Measurements from ENCODE around the gene ERLIN1.
A peak's percentile ranks its signal among the peaks of the same experiment; 100 is the strongest.
"Not testable (repeated sequence)": the region's sequence is repeated elsewhere in the genome, so short reads cannot be mapped to it uniquely, and the experiment has no call there.

Gene ERLIN1

GRCh38 chr10:100138921-100139496 lies 46.8 kb downstream of the ERLIN1 start:
- DNase-seq (ENCODE audit: insufficient read length, low spot score) = no peak
- no peak for FAIRE-seq

GRCh38 chr10:100135486-100135885 lies 50.3 kb downstream of the ERLIN1 start:
- DNase-seq (ENCODE audit: insufficient read length, low spot score) (no peak), FAIRE-seq (no peak)

- DNase-seq (ENCODE audit: insufficient read length, low spot score) (no peak), FAIRE-seq (no peak)
Observed at GRCh38 chr10:100133801-100134200, 52.0 kb downstream of the ERLIN1 start.

- DNase-seq (ENCODE audit: insufficient read length, low spot score) (no peak), FAIRE-seq (no peak)
Observed at GRCh38 chr10:100132427-100132826, 53.4 kb downstream of the ERLIN1 start.

- DNase-seq (ENCODE audit: insufficient read length, low spot score) (no peak), FAIRE-seq (no peak)
Observed at GRCh38 chr10:100131571-100131970, 54.3 kb downstream of the ERLIN1 start.

GRCh38 chr10:100130831-100131230 lies 55.0 kb downstream of the ERLIN1 start:
- DNase-seq (ENCODE audit: insufficient read length, low spot score) (no peak), FAIRE-seq (no peak)

- FAIRE-seq (no peak), DNase-seq (ENCODE audit: insufficient read length, low spot score) (no peak)
Observed at GRCh38 chr10:100129424-100129823, 56.4 kb downstream of the ERLIN1 start.

- FAIRE-seq (no peak), DNase-seq (ENCODE audit: insufficient read length, low spot score) (no peak)
Observed at GRCh38 chr10:100128951-100129350, 56.9 kb downstream of the ERLIN1 start.

- FAIRE-seq; DNase-seq (ENCODE audit: insufficient read length, low spot score): not testable (repeated sequence)
Observed at GRCh38 chr10:100125335-100125734, 60.5 kb downstream of the ERLIN1 start.

- FAIRE-seq (no peak), DNase-seq (ENCODE audit: insufficient read length, low spot score) (no peak)
Observed at GRCh38 chr10:100124097-100124496, 61.7 kb downstream of the ERLIN1 start.

GRCh38 chr10:100122780-100123179 lies 63.0 kb downstream of the ERLIN1 start:
- DNase-seq (ENCODE audit: insufficient read length, low spot score) (no peak), FAIRE-seq (no peak)

GRCh38 chr10:100120550-100120949 lies 65.3 kb downstream of the ERLIN1 start:
- FAIRE-seq (no peak), DNase-seq (ENCODE audit: insufficient read length, low spot score) (no peak)

GRCh38 chr10:100119726-100120125 lies 66.1 kb downstream of the ERLIN1 start:
- FAIRE-seq (no peak), DNase-seq (ENCODE audit: insufficient read length, low spot score) (no peak)

- DNase-seq (ENCODE audit: insufficient read length, low spot score) = no peak
- FAIRE-seq = no peak
Observed at GRCh38 chr10:100114976-100115770, 70.7 kb downstream of the ERLIN1 start.

- FAIRE-seq (no peak), DNase-seq (ENCODE audit: insufficient read length, low spot score) (no peak)
Observed at GRCh38 chr10:100114460-100114859, 71.4 kb downstream of the ERLIN1 start.

- DNase-seq (ENCODE audit: insufficient read length, low spot score) = no peak
- FAIRE-seq = no peak
Observed at GRCh38 chr10:100109670-100110069, 76.2 kb downstream of the ERLIN1 start.

GRCh38 chr10:100106865-100107264 lies 79.0 kb downstream of the ERLIN1 start:
- FAIRE-seq = no peak

GRCh38 chr10:100104300-100104699 lies 81.5 kb downstream of the ERLIN1 start:
- no peak for FAIRE-seq

More at GRCh38 chr10:100106865-100107264, 79.0 kb downstream of the ERLIN1 start:
- no peak for DNase-seq (ENCODE audit: insufficient read length, low spot score)

GRCh38 chr10:100103581-100103980 lies 82.2 kb downstream of the ERLIN1 start:
- no peak for FAIRE-seq
- DNase-seq (ENCODE audit: insufficient read length, low spot score) = no peak

More at GRCh38 chr10:100104300-100104699, 81.5 kb downstream of the ERLIN1 start:
- no peak for DNase-seq (ENCODE audit: insufficient read length, low spot score)

- no peak for DNase-seq (ENCODE audit: insufficient read length, low spot score)
- no peak for FAIRE-seq
Observed at GRCh38 chr10:100101192-100102076, 84.4 kb downstream of the ERLIN1 start.

GRCh38 chr10:100100651-100101184 lies 85.1 kb downstream of the ERLIN1 start:
- DNase-seq (ENCODE audit: insufficient read length, low spot score) = peak; percentile 30
- no peak for FAIRE-seq

Measured in HTR-8/SVneo (cell line).